Stimulated activated naive CD4-positive, alpha-beta T cell (primary cell): ENCODE results near the gene SLC39A10.

Experiments used
- DNase-seq, 6 experiments: peaks; one replicate each; lab custom pipeline; 2025; lab: John Stamatoyannopoulos, UW

The SLC39A10 gene, protein sequence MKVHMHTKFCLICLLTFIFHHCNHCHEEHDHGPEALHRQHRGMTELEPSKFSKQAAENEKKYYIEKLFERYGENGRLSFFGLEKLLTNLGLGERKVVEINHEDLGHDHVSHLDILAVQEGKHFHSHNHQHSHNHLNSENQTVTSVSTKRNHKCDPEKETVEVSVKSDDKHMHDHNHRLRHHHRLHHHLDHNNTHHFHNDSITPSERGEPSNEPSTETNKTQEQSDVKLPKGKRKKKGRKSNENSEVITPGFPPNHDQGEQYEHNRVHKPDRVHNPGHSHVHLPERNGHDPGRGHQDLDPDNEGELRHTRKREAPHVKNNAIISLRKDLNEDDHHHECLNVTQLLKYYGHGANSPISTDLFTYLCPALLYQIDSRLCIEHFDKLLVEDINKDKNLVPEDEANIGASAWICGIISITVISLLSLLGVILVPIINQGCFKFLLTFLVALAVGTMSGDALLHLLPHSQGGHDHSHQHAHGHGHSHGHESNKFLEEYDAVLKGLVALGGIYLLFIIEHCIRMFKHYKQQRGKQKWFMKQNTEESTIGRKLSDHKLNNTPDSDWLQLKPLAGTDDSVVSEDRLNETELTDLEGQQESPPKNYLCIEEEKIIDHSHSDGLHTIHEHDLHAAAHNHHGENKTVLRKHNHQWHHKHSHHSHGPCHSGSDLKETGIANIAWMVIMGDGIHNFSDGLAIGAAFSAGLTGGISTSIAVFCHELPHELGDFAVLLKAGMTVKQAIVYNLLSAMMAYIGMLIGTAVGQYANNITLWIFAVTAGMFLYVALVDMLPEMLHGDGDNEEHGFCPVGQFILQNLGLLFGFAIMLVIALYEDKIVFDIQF

DNA sequence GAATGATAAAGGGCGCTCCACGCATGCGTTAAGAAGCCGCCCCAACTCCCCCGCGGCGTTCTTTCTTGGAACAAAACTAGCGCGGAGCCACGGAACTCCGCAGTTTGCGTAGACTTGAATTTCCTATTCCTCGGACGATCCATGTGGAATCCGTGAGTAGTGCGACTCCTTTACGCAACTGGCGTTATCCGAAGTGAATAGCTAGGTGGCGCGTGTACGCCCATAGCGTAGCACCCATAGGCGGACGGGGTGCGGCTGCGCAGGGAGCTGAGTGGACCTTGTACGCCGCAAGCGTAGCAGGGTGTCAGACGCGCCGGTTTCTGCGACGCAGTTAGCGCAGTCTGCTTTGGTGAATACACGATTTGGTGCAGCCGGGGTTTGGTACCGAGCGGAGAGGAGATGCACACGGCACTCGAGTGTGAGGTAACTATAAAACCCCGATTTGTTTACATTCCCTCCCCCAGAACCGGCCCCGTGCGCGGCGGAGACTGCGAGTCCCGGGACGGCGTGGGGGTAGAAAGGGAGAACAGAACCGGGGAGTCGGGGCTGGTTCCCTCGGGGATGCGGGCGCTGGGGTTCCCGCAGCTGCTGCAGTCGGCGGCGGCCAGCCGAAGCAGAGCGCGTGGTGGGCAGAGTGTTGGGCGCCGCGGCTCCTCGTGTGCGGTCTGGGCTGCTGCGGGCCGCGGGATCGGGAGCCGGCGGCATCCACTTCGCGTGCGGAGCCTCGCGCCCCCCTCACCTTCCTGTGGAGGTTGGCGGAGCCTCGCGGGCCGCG, at the start of gene SLC39A10:
SLC39A10 (plus strand) TSS at position 368 of the 775 bp plus-strand sequence. CDS start 22,817 bp downstream, outside the sequence.
- DNase-seq, result peak; percentile 93 to 99 (median 97)

DNA sequence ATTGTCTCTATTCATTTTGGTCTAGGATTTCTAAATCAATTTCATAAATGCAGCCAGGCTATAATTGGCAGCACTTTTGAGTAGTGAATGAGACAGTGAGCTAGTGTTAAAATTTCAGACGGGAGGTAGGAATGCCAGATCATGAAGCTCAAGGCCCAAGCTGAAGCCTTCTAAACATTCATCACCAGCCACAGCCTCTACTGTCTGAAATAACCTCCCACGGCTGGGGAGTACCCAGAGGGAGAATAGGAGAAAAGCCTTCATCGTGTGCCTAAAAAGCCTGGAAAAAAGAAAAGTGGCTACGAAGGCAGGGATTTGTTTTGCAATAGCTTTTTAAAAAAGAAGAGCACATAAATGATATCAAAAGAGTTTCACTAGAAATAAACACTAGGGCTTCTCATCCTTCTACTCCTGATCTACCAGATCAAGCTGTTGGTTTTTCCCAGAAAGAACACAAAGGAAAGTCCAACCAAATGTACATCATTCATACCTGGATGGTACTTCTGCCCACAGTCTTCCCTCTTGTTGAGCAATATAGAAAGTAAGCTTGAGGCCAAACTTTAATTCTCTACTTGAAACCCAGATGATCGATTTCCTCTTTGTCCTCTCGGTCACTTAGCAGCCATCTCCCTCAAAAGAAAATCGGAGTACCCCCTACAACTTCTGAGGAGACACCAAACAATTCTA, 48.1 kb upstream of the SLC39A10 start:
- DNase-seq, result no peak

DNA sequence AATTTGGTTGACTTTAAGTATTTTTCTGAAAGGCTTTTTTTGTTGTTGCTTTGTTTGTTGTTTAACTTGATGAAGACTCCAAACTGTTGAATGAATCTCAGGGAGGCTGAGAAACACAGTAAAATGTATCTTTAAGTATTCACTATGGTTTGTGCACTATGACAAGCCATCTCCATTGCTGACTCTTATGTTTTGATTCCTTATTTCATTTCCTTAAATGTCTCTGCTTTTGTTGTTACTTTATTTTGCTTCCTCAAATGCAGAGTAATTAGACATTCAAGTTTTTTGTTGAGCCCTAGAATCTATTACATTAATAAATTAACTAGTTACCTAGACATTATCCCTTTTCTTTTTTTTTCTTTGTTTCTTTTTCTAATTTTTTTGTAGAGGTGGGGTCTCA, 46.3 kb upstream of the SLC39A10 start:
- DNase-seq, result no peak

DNA sequence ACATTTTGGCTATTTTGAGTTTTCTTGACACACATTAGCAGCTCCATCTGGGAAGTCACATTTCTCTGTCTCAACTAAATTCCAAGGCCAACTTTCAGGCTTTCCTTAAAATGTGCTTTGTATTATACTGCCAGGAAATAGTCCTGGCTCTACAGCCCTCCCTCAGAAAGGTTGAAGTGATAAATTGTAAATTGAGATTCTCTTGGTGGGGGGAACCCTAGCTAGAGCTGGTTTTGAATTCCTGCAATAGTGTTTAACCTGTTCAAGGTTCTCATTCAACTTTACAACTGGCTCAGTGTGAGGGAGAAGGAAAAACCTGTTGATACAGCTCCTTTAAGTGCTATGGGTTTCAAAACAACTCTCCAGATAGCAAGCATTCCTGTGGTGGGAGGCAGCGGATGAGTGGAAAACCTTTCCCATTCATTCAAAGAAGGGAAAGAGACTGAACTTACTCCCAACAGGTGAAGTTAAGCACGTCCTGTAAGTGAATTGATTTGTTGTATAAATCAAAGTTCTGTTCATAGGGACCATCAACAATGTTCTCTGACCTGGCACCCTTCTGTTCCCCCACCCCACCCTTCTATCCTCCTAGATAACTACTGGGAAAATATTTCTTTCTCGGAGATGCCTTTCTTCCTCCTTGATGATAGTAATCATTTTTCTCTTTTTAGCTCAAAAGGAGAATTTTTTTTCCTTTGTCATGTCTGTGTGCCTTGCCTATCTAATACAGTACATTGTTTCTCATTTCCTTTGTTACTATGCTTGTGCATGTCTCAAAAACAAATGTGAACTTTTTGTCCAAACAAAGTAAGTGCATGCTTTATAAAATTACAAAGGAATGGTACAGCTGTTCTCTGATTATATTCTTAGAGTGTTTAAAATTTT, 44.2 kb upstream of the SLC39A10 start:
- DNase-seq, result no peak

DNA sequence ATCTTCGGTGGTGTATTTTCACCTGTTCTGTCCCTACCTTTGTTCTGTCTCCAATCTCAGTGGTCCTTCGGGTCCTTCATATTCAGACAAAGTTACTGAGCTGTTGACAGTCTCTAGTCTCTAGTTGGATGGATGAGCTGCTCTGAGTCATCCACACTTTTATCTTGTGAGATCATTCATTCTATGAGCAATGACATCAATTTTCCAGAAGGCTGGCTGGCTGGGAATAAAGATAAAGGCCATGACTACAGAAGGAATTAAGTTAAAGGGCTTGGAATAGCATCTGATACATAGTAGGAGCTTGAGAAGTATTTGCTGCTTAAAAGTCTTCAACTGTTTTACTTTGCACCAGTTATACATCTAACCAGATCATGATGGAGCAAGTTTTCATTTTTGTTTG, 43.1 kb upstream of the SLC39A10 start:
- DNase-seq, result no peak

DNA sequence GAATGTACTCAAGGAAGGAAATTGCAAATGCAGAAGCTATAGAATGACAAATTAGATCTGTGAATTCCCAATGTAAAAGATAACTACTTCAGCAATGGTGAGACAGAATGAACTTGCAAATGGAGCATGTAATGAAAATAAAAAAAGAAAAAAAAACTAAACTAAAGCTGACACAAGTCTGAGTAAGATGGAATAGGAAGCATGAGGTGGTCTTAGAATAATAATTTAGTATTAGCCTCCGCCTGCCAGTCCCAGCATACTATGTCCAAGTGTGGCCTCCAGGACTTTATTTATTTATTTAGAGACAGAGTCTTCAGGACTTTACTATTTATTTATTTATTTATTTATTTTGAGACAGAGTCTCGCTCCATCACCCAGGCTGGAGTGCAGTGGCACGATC, 37.4 kb upstream of the SLC39A10 start:
- DNase-seq, result no peak

DNA sequence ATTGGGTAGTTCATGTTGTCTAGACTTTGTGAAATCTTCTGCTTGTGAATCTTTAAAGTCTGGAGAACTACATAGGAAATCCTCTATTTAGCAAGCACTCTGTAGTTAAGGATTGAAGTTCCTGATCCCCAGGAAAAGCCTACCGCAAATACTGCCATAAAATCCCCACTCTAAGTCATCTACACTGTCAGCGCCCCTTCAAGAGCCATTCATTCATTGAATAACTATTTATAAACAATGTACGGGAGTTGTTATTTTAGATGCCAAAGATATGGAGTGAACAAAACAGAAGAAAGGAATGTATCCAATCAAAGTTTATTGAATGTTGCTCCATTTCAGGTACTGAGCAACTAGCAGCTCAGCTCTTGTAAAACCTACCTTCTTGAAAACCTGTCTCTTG, 36.5 kb upstream of the SLC39A10 start:
- no peak for DNase-seq

DNA sequence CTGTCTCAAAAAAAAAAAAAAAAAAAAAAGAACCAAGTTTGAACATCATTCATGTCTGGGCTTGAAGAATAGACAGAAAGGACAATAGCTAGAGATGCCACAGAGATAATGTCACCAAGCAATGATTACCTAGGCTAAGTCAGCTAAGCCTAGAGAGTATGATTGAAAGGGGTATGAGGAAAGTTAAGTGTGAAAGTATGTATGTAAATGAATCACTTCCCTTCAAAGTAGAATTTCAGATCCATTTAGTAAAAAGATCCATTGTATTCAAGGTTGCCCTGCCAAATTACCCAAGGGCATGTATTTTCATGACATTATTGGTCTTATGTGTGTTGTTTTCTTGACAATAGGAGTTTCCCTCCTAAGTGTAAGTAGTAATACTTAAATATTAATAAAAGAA, 34.1 kb upstream of the SLC39A10 start:
- no peak for DNase-seq

DNA sequence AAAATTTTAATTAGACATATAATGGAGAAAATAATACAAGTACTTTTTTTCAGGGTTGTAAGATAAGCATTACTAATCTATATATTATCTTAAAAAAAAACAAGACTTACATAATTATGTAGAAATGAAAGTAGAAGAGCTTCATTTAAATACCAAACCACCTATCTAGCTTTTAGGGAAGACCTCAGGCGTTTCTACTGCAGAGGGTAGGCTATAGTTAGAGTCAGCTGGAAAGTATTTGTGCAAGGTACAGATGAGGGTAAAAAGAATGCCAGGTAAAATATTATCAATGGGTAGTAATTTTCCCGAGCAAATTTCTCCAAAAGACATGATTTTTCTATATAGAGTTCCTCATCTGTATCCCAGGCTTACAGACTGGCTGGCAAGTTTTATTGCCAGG, 30.5 kb upstream of the SLC39A10 start:
- DNase-seq, result no peak

DNA sequence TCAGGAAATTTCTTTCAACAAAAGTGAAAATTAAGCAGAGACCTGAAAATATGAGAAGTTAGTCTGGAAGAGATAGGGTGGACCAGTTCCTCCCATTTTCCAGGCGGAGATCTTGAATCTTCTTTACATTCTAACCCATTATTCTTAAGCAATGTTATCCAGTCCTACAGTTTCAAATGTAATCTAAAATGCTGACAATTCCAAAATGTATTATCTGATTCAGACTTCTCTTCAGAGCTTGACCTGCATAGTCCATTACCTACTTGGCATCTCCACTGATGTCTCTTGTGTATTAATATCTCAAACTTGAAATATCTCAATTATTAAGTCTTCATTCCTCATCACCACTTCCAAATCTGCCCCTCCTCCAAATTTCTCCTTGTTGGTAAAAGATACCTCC, 28.4 kb upstream of the SLC39A10 start:
- no peak for DNase-seq

DNA sequence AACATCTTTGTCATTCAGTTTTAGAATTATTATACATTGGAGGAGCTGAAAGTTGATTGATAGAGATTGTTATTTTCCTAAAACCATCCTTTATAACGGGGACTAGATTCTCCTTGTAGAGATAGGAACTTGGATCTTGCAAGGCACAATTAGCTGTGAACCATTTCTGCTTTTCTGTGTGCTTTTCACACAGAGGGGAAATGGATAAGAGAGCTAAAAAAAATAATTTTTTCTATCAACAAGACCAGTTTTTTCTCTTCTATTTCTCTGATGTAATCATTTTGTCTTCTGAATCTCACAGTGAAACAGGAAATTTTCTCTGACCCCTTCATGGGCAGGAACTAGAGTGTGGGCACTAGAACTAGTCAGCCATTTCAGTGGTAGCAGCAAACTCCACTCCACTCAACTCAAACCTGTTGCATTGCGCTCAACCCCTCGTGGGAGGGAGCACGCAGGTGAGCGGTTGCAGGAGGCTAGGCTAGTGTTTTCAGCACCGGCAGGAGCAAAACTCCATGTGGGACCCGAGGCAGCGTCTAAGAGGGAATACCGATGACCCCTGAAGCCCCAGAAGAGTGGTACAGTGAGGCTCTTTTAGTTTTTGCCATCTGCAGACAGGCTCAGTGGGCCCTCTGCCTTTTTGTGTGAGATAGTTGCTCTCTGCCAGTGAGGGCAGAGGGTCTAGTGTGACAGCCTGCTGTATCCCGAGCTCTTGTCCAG, 24.0 kb upstream of the SLC39A10 start:
- no peak for DNase-seq

DNA sequence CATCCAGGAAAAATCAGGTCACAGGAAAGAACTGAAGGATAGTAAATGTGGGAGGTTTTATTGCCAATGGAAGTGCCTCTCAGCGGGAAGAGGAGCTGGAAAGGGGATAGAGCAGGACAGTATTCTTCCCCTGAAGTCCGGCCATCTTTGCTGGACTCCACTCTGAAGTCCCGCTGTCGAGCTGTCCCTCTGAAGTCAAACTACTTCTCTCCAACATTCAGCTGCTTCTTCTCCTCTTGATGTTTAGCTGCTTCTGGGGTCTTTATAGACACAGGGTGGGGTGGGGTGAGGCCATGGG, 23.5 kb upstream of the SLC39A10 start:
- DNase-seq, result no peak

DNA sequence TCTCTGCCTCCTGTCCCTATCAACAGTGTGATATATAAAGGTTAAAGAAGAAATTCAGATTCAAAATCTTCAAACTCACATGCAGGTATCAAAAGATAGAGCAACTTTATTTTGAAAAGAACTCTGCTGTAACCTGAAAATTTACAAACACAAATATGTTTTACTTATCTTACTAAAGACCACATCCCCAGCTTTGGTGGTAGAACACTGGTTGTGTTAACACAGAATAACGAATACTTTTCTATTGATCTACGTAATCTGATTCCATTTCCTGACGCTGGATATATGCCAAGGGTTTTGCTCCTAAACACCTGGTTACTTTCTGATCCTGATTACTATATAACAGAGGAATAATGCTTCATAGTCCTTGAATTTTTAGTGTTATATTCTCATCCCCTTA, 23.1 kb upstream of the SLC39A10 start:
- peak in 1 of 6 experiments; percentile 27 for DNase-seq

DNA sequence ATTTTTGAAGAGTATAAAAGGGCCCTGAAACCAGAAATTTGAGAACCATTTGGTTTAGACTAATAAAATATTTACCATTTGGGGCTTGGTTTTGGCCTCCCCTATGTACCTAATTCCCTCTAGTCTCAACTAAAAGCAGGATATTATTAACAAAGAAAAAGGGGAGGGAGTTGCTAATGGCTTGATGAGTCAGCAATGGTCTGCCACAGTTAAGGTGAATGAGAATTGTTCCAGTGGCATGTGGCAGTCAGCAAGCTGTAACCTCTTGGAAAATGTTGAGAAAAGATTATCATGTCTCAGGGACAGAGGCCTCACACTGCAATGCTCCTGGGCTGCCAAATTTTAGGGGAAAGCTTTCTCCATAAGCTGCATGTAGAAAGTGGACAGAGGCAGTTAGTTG, 20.1 kb upstream of the SLC39A10 start:
- DNase-seq, result no peak

DNA sequence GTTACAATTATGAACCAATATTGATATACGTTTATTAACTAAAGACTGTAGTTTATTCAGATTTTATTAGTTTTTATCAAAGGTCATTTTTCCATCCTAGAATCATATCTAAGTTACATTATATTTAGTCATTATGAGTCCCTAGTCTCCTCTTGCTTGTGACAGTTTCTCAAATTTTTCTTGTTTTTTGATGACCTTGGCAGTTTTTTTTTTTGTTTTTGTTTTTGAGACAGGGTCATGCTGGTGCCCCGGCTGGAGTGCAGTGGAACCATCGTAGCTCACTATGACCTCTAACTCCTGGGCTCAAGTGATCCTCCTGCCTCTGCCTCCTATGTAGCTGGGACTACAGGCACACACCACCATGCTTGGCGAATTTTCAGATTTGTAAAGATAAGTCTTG, 18.3 kb upstream of the SLC39A10 start:
- no peak for DNase-seq

DNA sequence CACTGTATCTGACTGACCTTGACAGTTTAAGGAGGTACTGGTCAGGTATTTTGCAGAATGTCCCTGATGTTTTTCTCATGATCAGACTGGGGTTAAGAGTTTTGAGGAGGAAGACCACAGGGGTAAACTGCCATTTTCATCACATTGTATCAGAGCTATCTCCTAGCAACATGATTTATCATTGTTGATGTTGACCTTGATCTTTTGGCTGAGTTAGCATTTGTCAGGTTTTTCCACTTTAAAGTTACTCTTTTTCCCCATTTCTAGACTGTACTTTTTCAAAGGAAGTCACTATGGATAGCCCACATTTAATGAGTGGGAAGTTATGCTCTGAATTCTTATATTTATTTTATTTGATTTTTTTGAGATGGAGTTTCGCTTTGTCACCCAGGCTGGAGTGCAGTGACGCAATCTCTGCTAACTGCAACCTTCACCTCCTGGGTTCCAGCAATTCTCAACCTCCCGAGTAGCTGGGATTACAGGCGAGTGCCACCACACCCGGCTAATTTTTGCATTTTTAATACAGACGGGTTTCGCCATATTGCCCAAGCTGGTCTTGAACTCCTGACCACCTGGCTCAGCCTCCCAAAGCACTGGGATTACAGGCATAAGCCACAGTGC, 17.7 kb upstream of the SLC39A10 start:
- no peak for DNase-seq

DNA sequence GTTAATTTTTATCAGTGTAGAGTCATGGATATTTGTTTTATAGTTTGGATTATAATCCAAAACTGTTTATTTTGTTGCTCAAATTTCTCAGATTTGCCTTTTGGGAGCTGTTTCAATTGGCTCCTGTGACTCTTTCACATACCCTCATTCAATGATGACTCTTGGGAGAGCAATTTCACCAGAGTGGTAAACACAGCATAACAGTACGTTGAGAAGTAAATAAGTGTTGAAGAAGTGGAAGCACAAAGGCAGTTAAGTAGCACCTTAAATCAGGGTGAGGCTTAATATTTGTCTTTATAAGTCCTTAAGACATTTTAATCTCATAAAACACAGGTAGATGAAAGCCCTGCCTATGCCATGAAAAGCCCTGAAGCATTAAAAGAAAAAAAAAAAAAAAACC, 17.1 kb upstream of the SLC39A10 start:
- no peak for DNase-seq

DNA sequence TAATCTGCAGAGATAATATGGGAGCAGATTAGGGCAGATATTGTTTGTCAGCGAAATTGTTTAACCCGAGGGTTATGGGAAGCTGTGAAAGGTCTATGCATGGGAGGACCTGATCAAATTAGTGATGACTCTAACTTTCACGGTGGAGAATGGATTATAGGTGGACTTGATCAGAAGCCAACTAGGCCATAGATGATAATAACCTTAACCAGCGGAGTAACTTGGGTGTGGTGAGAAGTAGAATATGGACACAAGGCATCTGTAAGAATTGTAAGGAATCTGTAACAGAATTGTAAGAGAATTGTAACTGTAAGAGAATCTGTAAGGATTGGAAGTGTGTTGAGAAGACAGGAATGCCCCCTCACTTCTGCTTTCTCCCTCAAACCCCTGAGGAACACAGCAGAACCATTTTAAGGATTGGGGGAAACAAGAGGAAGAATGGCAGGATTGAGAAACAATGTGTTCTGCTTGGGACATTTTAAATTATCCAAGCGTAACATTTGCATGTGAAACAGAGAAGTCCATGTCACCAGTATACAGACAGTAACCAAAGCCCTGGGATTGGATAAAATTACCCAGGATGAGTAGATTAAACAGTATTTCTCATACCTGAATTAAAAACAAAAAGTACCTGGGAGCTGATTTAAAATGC, 14.9 kb upstream of the SLC39A10 start:
- DNase-seq, result no peak

DNA sequence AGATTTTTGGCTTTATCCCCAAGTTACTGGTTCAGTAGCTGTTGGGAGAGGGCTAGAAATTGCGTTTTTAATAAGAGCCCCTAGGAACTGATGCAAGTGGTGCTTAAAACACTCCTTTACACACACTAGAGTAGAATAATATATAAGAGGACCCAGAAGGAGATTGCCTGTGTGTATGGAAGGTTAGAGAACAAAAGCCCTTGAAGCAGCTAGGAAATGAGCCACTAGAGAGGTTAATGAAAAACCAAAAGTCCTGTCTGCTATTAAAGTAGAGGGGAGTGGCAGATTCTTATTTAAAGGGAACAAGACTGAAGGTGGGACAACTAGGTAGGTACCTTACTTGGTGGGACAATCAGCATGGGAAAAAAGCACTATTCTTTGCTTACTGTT, 14.4 kb upstream of the SLC39A10 start:
- DNase-seq, result no peak
